GM10248 (cell line): ENCODE data around the gene LRRC18.

Experiments
- CTCF ChIA-PET: fragments of 300-600 bp; sonication (Branson Sonifier 250); formaldehyde crosslinking; extraction: SDS; loops from one replicate; lab custom pipeline; 2021; ENCODE audit warnings: antibody characterized with exemption; lab: Yijun Ruan, JAX
- POLR2A ChIA-PET: fragments of 350-650 bp; sonication (Branson Sonifier 250); formaldehyde crosslinking; extraction: SDS; loops from one replicate; lab custom pipeline; 2020; ENCODE audit warnings: antibody characterized with exemption; lab: Yijun Ruan, JAX
- DNase-seq: peaks from one replicate; pipeline ENCODE4 v3.0.0; 2012; ENCODE audit errors: extremely low spot score
- CTCF ChIP-seq: IDR thresholded peaks from 2 replicates; pipeline ENCODE4 v1.5.1; 2012; ENCODE audit warnings: mild to moderate bottlenecking, low read depth; ENCODE audit errors: extremely low read depth, missing control alignments, control extremely low read depth

LRRC18 gene

GRCh38 chr10:48965460-48965859, 25.8 kb upstream of the LRRC18 start:
- ChIA-PET CTCF (no interaction called here), POLR2A (no interaction called here)
- no peak for TF ChIP-seq CTCF
- no peak for DNase-seq

GRCh38 chr10:48964038-48964437, 24.4 kb upstream of the LRRC18 start:
- POLR2A ChIA-PET, result no interaction called here
- TF ChIP-seq CTCF, result no peak
- CTCF ChIA-PET, result no interaction called here
- no peak for DNase-seq

- ChIA-PET CTCF (no interaction called here), POLR2A (no interaction called here)
- no peak for TF ChIP-seq CTCF
- no peak for DNase-seq
Observed at GRCh38 chr10:48958598-48959190, 19.1 kb upstream of the LRRC18 start.

GRCh38 chr10:48957361-48958151, 17.9 kb upstream of the LRRC18 start:
- CTCF ChIA-PET, result interaction anchor here (2.7 kb wide), 1 partner anchor 12 kb away, joined by 7 read pairs; no protein-coding TSS in a partner anchor
- TF ChIP-seq CTCF, result no peak
- no peak for DNase-seq
- POLR2A ChIA-PET, result no interaction called here

GRCh38 chr10:48951707-48952106, 12.1 kb upstream of the LRRC18 start:
- TF ChIP-seq CTCF, result no peak
- ChIA-PET POLR2A (no interaction called here), CTCF (interaction anchor here (1.4 to 1.5 kb wide), 2 partner anchors 13 to 294 kb away, joined by 3 to 6 read pairs; no protein-coding TSS in a partner anchor)
- DNase-seq, result no peak

GRCh38 chr10:48948470-48949037, 8.9 kb upstream of the LRRC18 start:
- ChIA-PET CTCF (interaction anchor here (0.9 to 1.5 kb wide), 2 partner anchors 16 to 21 kb away, joined by 3 to 5 read pairs; no protein-coding TSS in a partner anchor), POLR2A (no interaction called here)
- no peak for TF ChIP-seq CTCF
- DNase-seq, result no peak
